ENCODE results near the gene ATXN7L1.

DNA sequence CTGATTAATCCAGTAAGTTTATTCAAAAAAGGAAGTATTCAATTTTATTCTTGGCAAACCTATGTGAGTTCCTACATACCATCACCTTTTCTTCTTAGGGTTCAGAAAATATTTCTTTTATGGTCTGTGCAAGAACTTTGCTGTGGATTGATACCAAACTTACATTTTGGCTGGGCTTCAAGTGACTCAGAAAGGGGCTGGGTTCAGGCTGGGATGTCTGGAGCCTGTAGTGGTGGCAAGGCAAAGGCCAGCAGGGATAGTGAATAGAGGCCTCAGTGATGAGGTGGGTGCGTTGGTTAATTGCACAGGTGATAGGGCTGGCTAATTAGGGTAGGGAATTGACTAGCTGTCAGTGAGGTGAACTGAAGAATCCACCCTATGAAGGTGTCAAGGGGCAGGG lies 40.2 kb upstream of the ATXN7L1 start:
- TF ChIP-seq ZNF274 (IDR thresholded peaks at IDR 0.05; ENCODE audit: low read depth, low read length) (no peak), SUZ12 (IDR thresholded peaks at IDR 0.05; ENCODE audit: extremely low read depth, insufficient read depth, insufficient read length) (no peak)
